ENCODE data around the gene C17orf107.

- TF ChIP-seq POLR2AphosphoS5 (IDR thresholded peaks at IDR 0.05) (no peak), EP300 (conservative IDR thresholded peaks at IDR 0.05; ENCODE audit: poor library complexity, severe bottlenecking) (no peak), TAF1 (IDR thresholded peaks at IDR 0.05; ENCODE audit: low read depth) (no peak), MXI1 (conservative IDR thresholded peaks at IDR 0.05; ENCODE audit: poor library complexity, severe bottlenecking) (no peak), EZH2 (IDR thresholded peaks at IDR 0.05; ENCODE audit: borderline replicate concordance, insufficient read depth, low read length, poor library complexity, severe bottlenecking) (no peak), SMC3 (conservative IDR thresholded peaks at IDR 0.05; ENCODE audit: poor library complexity) (no peak)
- TF ChIP-seq, protein P1, sequence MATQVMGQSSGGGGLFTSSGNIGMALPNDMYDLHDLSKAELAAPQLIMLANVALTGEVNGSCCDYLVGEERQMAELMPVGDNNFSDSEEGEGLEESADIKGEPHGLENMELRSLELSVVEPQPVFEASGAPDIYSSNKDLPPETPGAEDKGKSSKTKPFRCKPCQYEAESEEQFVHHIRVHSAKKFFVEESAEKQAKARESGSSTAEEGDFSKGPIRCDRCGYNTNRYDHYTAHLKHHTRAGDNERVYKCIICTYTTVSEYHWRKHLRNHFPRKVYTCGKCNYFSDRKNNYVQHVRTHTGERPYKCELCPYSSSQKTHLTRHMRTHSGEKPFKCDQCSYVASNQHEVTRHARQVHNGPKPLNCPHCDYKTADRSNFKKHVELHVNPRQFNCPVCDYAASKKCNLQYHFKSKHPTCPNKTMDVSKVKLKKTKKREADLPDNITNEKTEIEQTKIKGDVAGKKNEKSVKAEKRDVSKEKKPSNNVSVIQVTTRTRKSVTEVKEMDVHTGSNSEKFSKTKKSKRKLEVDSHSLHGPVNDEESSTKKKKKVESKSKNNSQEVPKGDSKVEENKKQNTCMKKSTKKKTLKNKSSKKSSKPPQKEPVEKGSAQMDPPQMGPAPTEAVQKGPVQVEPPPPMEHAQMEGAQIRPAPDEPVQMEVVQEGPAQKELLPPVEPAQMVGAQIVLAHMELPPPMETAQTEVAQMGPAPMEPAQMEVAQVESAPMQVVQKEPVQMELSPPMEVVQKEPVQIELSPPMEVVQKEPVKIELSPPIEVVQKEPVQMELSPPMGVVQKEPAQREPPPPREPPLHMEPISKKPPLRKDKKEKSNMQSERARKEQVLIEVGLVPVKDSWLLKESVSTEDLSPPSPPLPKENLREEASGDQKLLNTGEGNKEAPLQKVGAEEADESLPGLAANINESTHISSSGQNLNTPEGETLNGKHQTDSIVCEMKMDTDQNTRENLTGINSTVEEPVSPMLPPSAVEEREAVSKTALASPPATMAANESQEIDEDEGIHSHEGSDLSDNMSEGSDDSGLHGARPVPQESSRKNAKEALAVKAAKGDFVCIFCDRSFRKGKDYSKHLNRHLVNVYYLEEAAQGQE (IDR thresholded peaks at IDR 0.05; ENCODE audit: borderline replicate concordance) = no peak
- TF ChIP-seq, protein P2, sequence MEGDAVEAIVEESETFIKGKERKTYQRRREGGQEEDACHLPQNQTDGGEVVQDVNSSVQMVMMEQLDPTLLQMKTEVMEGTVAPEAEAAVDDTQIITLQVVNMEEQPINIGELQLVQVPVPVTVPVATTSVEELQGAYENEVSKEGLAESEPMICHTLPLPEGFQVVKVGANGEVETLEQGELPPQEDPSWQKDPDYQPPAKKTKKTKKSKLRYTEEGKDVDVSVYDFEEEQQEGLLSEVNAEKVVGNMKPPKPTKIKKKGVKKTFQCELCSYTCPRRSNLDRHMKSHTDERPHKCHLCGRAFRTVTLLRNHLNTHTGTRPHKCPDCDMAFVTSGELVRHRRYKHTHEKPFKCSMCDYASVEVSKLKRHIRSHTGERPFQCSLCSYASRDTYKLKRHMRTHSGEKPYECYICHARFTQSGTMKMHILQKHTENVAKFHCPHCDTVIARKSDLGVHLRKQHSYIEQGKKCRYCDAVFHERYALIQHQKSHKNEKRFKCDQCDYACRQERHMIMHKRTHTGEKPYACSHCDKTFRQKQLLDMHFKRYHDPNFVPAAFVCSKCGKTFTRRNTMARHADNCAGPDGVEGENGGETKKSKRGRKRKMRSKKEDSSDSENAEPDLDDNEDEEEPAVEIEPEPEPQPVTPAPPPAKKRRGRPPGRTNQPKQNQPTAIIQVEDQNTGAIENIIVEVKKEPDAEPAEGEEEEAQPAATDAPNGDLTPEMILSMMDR (IDR thresholded peaks at IDR 0.05; ENCODE audit: poor library complexity, severe bottlenecking) = no peak
These were observed 2.5 kb downstream of the C17orf107 start for GRCh38 chr17:4901648-4902344.

All from neural cell (in vitro differentiated cells).